Colon (tissue), 2 donors: ENCODE data around the gene CYP3A5.
"Not testable (repeated sequence)": the region's sequence is repeated elsewhere in the genome, so short reads cannot be mapped to it uniquely, and the experiment has no call there.

Experiments
- FAIRE-seq: peaks from 2 replicates; lab custom pipeline; 2012; peaks lifted over from hg19 to GRCh38; lab: Jason Lieb, UNC
- donor health status: control.
- donor health status: control.

Gene CYP3A5

GRCh38 chr7:99642027-99642426 is 37.8 kb downstream of the CYP3A5 start:
- no peak for FAIRE-seq

DNA sequence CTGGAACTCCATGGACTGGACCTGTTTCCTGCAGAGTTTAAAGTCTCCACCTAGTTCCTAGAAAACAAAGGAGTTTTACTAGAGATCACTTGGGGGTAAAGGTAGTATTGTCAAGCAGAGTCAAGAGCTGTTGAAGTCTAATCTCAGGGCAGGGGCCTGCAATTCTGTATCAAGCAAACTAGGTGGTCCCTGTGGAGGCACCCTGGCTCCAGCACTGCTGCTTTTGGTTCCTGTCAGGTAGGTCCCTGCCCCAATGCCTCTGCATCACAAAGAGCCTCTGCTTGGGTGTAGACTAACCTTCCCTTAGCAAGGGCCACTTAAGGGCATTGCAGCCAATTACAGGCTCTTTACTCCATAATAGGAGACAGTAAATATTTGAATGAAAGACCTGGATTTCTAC is 40.5 kb downstream of the CYP3A5 start:
- FAIRE-seq, result no peak

DNA sequence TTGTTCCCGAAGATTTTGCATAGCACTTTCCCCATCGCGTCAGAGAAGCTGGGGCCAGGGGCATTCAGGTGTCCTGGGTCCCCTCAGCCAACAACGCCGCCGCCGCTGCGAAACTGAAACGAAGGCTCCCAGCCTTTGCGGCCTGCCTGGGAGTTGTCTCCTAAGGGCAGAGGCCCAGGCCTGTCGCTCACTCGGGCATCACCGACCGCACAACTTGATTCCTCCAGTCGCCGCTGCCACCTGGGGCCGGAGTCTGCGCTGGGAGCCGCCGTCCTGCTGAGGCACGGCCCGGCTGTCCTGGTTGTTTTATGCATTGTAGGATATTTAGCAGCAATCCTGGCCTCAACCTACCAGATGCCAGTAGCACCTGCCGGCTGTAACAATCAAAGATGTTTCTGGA is 41.1 kb downstream of the CYP3A5 start:
- FAIRE-seq, result no peak

- FAIRE-seq, result not testable (repeated sequence)
Measured at GRCh38 chr7:99637414-99637813, 42.4 kb downstream of the CYP3A5 start.

- FAIRE-seq, result no peak
Measured at GRCh38 chr7:99631295-99632109, 48.3 kb downstream of the CYP3A5 start.

DNA sequence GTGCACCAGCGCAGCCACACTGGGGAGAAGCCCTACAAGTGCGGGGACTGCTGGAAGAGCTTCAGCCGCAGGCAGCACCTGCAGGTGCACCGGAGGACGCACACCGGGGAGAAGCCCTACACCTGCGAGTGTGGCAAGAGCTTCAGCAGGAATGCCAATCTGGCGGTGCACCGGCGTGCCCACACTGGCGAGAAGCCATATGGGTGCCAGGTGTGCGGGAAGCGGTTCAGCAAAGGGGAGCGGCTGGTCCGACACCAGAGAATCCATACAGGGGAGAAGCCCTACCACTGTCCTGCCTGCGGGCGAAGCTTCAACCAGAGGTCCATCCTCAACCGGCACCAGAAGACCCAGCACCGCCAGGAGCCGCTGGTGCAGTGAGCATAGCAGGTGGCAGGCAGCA is 50.2 kb downstream of the CYP3A5 start:
- no peak for FAIRE-seq

- FAIRE-seq, result no peak
Measured at GRCh38 chr7:99628471-99629465, 51.0 kb downstream of the CYP3A5 start.

GRCh38 chr7:99627513-99627912 is 52.3 kb downstream of the CYP3A5 start:
- peak; percentile 10 for FAIRE-seq

- no peak for FAIRE-seq
Measured at GRCh38 chr7:99626661-99627060, 53.1 kb downstream of the CYP3A5 start.

GRCh38 chr7:99625961-99626360 is 53.8 kb downstream of the CYP3A5 start:
- FAIRE-seq, result no peak

DNA sequence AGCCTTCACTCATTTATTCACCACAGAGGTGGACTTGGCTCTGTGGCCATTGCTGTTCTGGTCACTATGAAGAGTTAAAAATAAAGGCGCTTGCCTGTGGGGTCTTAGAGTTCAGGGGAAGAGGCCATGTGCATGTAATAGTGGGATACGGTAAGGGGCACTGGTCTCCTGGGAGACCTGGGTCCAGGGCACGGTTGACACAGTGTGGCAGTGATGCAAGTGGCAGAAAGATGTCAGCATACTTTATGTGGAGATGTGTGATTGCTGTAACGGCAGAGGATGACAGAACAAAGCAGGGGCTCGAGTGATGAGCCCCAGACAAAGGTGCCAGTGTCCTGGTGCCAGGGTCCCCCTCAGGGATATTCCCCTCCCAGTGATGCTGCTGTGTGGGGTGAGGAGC is 54.5 kb downstream of the CYP3A5 start:
- no peak for FAIRE-seq

DNA sequence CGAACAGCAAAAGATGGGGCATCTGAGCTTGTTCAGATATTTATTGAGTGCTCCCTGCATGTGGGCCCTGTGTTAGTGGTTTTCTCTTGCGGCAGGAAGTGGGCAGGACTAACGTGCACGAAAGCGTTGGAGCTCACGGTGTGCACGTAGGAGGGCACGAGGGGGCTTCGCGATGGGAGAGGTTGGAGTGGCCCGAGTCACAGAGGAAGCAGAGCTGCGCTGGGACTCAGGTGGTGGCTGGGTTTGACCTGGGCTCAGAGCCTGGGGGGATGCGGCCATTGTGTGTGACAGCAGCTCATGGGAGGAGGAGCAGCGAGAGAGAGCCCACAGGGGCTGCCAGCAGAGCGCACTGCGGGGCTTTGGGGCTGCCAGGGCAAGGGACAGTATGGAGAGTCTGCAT is 55.3 kb downstream of the CYP3A5 start:
- FAIRE-seq, result no peak

DNA sequence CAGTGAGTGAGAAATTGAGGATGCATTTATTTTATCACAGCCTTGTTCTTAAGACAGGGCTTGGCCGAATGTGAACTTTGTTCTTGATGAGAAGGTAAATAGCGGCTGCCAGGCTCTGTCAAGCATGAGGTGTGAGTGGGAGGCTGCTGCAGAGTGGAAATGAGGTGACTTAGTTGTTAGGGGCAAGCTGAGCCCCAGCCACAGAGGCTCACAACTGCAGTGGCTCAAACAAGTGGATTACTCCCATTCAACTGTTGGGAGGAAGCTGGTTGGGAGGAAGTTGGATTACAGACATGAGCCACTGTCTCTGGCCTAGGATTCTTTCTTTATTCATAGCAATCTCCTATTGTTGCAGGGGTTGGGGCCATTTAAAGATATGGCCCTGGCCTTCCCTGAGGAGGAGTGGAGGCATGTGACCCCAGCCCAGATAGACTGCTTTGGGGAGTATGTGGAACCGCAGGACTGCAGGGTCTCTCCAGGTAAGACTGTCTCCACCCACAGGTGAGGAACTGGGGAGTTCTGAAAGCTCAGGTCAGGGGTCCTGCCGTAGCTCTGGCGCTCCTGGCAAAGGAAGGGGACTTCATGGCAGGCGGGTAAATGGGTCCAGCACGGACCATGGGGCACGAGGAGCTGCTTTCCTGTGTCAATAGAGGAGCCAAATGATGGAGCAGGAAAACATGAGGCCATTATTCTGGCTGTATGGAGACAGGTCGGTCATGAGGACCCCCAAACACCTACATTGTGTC is 55.9 kb downstream of the CYP3A5 start:
- FAIRE-seq, result no peak

DNA sequence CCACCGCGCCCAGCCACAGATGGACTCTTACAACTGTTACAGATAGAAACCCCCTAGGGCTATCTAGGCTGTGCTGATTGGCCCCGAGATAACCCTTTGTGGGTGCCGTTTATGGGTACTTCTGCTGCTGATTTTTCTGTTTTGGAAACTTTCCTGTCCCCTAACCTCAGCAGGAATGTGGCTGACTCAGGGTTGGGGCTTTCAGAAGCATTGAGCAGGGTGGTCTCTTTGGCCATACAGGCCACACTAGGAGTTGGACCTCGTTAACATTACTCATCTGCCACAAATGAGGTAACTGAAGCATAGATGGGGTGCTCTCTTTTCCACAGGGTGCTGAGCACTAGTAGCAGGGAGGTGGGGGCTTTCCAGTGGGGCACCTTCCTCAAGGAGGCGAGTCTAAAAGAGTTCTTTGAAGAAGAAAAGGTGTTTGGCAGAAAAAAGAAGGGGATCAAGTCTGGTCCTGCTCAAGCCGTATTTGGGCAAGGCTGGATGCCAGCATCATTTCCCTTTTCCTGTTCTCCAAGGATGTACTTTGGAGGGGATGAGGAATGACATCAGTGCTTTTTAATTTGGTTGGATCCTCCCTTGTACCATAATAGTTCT is 56.6 kb downstream of the CYP3A5 start:
- no peak for FAIRE-seq

DNA sequence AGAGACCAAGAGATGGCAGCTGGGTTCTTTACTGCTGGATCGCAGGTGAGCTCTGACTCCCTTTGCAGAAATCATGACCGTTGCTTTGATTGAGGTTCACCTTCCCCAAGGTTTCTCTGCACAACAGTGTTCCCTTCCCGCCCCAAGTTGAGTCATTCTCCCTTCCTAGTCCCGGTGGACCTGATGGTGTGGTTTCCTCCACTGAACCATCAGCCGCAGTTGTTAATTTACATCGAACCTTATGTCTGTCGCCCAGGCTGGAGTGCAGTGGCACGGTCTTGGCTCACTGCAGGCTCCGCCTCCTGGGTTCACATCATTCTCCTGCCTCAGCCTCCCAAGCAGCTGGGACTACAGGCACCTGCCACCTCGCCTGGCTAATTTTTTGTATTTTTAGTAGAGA is 57.2 kb downstream of the CYP3A5 start:
- FAIRE-seq, result no peak

DNA sequence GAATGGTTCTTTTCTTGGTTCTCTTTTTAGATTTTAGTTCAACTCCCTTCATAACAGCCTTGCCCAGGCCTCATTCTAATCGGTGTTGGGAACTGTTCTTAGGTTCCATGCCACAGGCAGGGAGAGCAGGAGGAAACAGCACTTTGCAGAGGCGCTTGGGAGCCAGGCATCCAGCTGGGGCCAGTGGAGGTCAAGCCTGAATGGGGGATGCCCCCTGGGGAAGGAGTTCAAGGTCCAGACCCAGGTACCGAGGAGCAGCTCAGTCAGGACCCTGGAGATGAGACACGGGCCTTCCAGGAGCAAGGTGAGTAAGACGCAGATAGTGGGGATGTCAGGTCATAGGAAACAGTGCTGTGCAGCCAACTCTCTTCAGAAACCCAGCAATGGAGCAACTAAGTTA is 58.5 kb downstream of the CYP3A5 start:
- no peak for FAIRE-seq

DNA sequence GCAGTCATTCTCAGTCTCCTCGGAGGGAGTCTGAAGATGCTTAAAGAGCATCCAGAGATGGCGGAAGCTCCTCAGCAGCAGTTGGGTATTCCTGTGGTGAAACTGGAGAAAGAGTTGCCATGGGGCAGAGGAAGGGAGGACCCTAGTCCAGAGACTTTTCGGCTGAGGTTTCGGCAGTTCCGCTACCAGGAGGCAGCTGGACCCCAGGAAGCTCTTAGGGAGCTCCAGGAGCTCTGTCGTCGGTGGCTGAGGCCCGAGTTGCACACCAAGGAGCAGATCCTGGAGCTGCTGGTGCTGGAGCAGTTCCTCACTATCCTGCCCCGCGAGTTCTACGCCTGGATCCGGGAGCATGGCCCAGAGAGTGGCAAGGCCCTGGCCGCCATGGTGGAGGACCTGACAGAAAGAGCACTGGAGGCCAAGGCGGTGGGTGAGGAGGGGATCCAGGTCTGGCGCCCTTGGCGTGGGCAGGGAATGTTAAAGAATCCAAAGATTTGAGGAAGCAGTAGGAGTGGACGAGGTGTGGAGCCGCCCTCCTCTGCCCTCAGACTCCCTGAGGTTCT is 60.1 kb downstream of the CYP3A5 start:
- no peak for FAIRE-seq

- FAIRE-seq, result no peak
Measured at GRCh38 chr7:99618726-99619125, 61.1 kb downstream of the CYP3A5 start.

DNA sequence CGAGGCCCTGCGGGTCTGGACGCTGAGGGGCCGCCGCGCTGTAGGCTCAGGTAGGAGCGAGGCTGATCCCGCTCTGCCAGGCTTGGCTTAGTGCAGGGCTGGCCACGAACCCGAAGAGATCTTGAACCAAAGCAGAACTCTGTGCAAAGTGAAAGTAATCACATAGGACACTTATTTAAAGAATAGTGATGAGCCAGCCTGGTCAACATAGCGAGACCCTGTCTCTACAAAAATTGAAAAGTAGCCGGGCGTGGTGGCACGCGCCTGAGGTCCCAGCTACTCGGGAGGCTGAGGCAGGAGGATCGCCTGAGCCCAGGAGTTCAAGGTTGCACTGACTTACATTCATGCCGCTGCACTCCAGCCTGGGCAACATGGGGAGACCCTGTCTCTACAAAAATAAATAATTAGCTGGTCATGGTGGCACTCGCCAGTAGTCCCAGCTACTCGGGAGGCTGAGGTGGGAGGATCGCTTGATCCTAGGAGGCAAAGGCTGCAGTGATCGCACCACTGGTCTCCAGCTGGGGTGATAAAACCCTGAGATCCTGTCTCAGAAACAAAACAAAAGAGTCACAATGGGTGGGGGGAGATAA is 62.5 kb downstream of the CYP3A5 start:
- FAIRE-seq, result no peak

- FAIRE-seq, result no peak
Measured at GRCh38 chr7:99616359-99617191, 63.2 kb downstream of the CYP3A5 start, which contains the start of gene ZSCAN25. Gene ZSCAN25 (plus strand): TSS chr7:99616946. CDS start chr7:99619607, 2,661 bp downstream.
